ENCODE data around the gene ZNF470.

ZNF470 gene

DNA sequence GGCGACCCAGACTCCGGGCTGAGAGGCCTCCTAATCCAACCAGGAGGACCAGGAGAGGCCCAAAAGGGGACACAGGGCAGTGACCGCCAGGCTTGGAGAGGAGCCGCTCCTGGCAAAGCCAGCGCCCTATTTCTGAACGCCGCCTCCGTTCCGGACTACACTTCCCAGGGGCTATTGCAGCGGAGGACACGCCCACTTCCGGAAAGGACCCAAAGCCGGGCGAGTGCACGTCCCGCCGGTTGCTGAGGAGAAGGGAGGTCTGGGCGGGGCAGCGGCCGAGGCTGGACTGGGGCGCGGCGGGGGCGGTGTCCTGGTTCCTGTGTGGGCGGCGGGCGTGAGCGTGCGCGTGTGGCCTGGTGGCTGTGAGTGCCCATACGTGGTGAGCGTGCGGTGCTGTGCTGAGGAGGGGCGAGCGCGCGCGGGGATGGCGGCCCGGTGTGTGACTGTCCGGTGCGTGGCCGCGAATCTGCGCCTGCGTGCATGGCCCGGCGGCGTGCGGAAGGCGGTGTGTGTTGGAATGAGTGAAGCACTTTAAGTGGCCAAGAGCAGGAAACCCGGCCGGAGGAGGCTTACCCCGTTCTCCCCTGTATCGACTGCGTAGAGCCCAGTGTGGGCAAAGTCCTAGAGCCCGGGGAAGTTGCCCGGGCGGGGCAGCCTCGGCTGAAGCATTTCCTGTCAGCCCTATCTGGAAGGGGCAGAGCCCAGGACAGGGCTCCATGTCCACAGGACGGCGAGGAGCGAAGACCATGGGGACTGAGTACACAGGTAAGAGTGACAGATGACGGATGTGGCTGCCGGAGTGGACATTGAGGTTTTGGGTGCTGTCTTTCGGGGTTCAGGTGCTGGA is at the start of gene ZNF470:
Gene ZNF470, plus strand, starts transcription at position 195 of the 847 bp plus-strand sequence. CDS start 2,844 bp downstream, outside the sequence.
- H3K27me3 ChIP-seq (ENCODE audit: control insufficient read depth in 1 of 2, insufficient read depth in 2 of 2, low read length in 2 of 2) = no peaks in the 10 kb centered on the region
- H3K4me3 ChIP-seq (ENCODE audit: low read depth in 1 of 2, low read length in 2 of 2) = peak within 1 kb of the TSS; percentile 96 to 97
- peak within 1 kb of the TSS; percentile 55 for H3K9ac ChIP-seq (ENCODE audit: low read length)
- peaks cover 51% of the 10 kb centered on the region for H3K9me3 ChIP-seq (ENCODE audit: low read length)
- H3K27ac ChIP-seq (ENCODE audit: low read depth, low read length) = peak within 1 kb of the TSS; percentile 77
- H3K36me3 ChIP-seq (ENCODE audit: insufficient read depth, low read length) = peaks cover 20% of the 10 kb centered on the region
- H3K4me1 ChIP-seq (ENCODE audit: insufficient read depth, low read length) = peaks cover 14% of the 10 kb centered on the region

DNA sequence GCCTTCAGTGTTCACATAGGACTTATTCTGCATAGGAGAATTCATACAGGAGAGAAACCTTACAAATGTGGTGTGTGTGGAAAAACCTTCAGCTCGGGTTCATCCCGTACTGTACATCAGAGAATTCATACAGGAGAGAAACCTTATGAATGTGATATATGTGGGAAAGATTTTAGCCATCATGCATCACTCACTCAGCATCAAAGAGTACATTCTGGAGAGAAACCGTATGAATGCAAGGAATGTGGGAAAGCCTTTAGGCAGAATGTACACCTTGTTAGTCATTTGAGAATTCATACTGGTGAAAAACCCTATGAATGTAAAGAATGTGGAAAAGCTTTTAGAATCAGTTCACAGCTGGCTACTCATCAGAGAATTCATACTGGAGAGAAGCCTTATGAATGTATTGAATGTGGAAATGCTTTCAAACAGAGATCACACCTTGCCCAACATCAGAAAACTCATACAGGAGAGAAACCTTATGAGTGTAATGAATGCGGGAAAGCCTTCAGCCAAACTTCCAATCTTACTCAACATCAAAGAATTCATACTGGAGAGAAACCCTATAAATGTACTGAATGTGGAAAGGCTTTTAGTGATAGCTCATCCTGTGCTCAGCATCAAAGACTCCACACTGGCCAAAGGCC is 41.9 kb upstream of the ZNF470 start:
- peaks cover 38% of the 10 kb centered on the region for H3K36me3 ChIP-seq (ENCODE audit: insufficient read depth, low read length)

DNA sequence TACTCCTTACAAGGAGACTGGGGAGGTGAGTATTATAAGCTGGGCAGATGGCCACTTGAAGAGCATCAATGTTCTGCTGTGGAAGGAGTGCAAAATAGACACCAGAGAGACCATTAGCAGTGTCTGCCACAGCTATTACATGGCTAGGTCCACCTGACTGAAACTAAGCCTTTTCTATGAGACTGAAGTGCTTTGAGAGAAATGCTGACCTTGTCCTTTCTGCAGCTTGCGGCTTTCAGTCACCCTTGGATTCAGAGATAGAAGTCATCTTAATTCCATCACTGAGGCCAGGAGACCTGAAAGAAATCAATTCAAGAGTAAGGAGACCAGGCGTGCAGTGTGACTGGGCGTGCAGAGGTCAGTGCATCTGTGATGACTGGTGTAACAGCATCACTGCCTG is 29.8 kb upstream of the ZNF470 start:
- peaks cover 35% of the 10 kb centered on the region for H3K9me3 ChIP-seq (ENCODE audit: low read length)
- peak overlapping the region; percentile 75 to 83 for H3K4me3 ChIP-seq (ENCODE audit: low read depth in 1 of 2, low read length in 2 of 2)
- no peak overlapping the region for H3K27ac ChIP-seq (ENCODE audit: low read depth, low read length)

More for the DNA sequence above, 41.9 kb upstream of the ZNF470 start:
- Histone ChIP-seq H3K4me1 (ENCODE audit: insufficient read depth, low read length) (no peaks in the 10 kb centered on the region), H3K9ac (ENCODE audit: low read length) (no peak overlapping the region), H3K9me3 (ENCODE audit: low read length) (peaks cover 77% of the 10 kb centered on the region), H3K27me3 (ENCODE audit: control insufficient read depth in 1 of 2, insufficient read depth in 2 of 2, low read length in 2 of 2) (no peaks in the 10 kb centered on the region), H3K27ac (ENCODE audit: low read depth, low read length) (no peak overlapping the region), H3K4me3 (ENCODE audit: low read depth in 1 of 2, low read length in 2 of 2) (peak overlapping the region; percentile 5 to 20)

DNA sequence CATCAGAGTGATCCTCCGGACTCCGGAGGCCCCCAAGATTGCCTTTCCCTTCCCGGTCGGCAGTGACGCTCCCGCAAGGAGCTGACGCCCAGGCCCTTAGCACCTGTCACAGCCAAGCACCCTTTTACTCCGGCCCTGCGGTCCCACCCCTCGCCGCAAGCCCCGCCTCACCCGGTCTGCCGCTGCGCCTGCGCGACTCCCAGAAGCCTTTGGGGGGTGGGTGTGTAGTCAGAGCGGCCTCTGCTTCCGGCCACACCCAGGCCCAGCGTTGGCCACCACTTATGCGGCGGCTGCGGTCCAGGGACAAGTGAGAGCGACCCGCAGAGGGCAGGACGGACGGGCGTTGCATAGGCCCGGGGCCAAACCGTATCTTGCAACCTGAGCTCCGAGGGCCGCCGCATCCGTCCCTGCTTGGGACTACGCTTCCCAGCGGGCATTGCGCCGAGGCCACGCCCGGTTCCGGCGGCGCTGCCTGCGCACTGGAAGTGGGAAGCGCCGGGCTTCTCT is 29.0 kb upstream of the ZNF470 start:
- H3K9ac ChIP-seq (ENCODE audit: low read length) = no peak overlapping the region
- peak overlapping the region; percentile 71 for H3K27ac ChIP-seq (ENCODE audit: low read depth, low read length)
- peaks cover 15% of the 10 kb centered on the region for H3K36me3 ChIP-seq (ENCODE audit: insufficient read depth, low read length)
- no peaks in the 10 kb centered on the region for H3K27me3 ChIP-seq (ENCODE audit: control insufficient read depth in 1 of 2, insufficient read depth in 2 of 2, low read length in 2 of 2)
- H3K9me3 ChIP-seq (ENCODE audit: low read length) = peaks cover 36% of the 10 kb centered on the region
- peaks cover 7% of the 10 kb centered on the region for H3K4me1 ChIP-seq (ENCODE audit: insufficient read depth, low read length)
- H3K4me3 ChIP-seq (ENCODE audit: low read depth in 1 of 2, low read length in 2 of 2) = peak overlapping the region; percentile 75 to 83

More for the DNA sequence above, 29.8 kb upstream of the ZNF470 start:
- H3K4me1 ChIP-seq (ENCODE audit: insufficient read depth, low read length) = peaks cover 7% of the 10 kb centered on the region
- peaks cover 12% of the 10 kb centered on the region for H3K36me3 ChIP-seq (ENCODE audit: insufficient read depth, low read length)
- no peak overlapping the region for H3K9ac ChIP-seq (ENCODE audit: low read length)
- no peaks in the 10 kb centered on the region for H3K27me3 ChIP-seq (ENCODE audit: control insufficient read depth in 1 of 2, insufficient read depth in 2 of 2, low read length in 2 of 2)

DNA sequence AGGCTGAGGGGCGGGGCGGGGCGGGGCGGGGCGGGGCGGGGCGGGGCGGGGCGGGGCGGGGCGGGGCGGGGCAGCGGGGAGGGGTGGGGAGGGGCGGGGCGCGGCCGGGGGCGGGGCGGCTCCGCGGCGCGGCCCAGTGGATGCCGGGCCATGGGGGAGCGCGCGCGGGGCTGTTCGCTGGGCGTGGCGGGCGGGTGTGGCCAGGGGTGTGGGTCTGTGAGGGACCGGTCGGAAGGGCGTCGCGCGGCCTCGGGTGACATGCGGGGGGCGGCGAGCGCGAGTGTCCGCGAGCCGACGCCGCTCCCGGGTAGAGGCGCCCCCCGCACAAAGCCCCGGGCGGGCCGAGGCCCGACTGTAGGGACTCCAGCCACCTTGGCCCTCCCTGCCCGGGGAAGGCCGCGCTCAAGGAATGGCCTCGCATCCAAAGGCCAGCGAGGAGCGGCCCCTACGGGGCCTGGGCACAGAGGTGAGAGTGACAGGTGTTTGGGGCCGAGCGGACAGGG is 28.5 kb upstream of the ZNF470 start, which contains the start of gene ZFP28:
Gene ZFP28, plus strand, starts transcription at position 188 of the 503 bp plus-strand sequence. Its CDS starts 71 bp downstream, at position 259.
- H3K9me3 ChIP-seq (ENCODE audit: low read length) = peaks cover 35% of the 10 kb centered on the region
- peak within 1 kb of the TSS; percentile 71 for H3K27ac ChIP-seq (ENCODE audit: low read depth, low read length)
- no peaks in the 10 kb centered on the region for H3K27me3 ChIP-seq (ENCODE audit: control insufficient read depth in 1 of 2, insufficient read depth in 2 of 2, low read length in 2 of 2)
- peak within 1 kb of the TSS; percentile 44 for H3K9ac ChIP-seq (ENCODE audit: low read length)
- peaks cover 7% of the 10 kb centered on the region for H3K4me1 ChIP-seq (ENCODE audit: insufficient read depth, low read length)
- peak within 1 kb of the TSS; percentile 77 to 83 for H3K4me3 ChIP-seq (ENCODE audit: low read depth in 1 of 2, low read length in 2 of 2)
- H3K36me3 ChIP-seq (ENCODE audit: insufficient read depth, low read length) = peaks cover 18% of the 10 kb centered on the region

DNA sequence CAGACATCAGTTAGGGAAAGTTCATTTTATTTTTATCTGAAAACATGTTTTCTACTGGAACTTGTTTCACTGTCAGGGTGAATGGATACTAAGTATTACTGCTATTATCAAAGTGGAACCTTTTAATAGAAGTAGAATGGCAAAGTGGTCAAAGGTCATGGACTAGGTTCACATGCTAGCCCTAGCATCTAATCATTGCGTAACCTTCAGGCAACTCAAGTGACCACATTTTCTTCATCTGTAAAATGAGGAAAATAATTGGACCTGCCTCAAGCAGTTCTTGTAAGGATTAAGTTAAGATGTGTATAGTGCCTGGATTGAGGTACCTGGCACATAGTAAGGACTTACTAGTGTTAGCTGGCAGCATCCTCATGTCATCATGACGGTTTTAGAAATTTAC is 23.5 kb upstream of the ZNF470 start:
- Histone ChIP-seq H3K27me3 (ENCODE audit: control insufficient read depth in 1 of 2, insufficient read depth in 2 of 2, low read length in 2 of 2) (no peaks in the 10 kb centered on the region), H3K9me3 (ENCODE audit: low read length) (peaks cover 49% of the 10 kb centered on the region), H3K4me3 (ENCODE audit: low read depth in 1 of 2, low read length in 2 of 2) (peak overlapping the region in 1 of 2 donors; percentile 11), H3K9ac (ENCODE audit: low read length) (no peak overlapping the region), H3K27ac (ENCODE audit: low read depth, low read length) (no peak overlapping the region), H3K4me1 (ENCODE audit: insufficient read depth, low read length) (peaks cover 7% of the 10 kb centered on the region), H3K36me3 (ENCODE audit: insufficient read depth, low read length) (peaks cover 45% of the 10 kb centered on the region)

DNA sequence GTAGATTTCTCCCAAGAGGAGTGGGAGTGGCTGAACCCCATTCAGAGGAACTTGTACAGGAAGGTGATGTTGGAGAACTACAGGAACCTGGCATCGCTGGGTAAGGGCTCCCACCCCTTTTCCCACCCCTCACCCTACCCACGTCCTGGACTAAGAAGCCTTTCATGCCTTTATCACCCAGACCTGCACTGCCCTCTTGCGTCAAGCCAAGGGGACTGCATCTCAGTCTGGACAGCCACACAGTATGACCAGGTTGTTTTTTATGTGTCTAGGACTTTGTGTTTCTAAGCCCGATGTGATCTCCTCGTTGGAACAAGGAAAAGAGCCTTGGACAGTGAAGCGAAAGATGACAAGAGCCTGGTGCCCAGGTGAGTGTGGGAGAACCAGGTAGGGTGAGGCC is 19.7 kb upstream of the ZNF470 start:
- no peaks in the 10 kb centered on the region for H3K27me3 ChIP-seq (ENCODE audit: control insufficient read depth in 1 of 2, insufficient read depth in 2 of 2, low read length in 2 of 2)
- peaks cover 55% of the 10 kb centered on the region for H3K36me3 ChIP-seq (ENCODE audit: insufficient read depth, low read length)
- peak overlapping the region in 1 of 2 donors; percentile 6 for H3K4me3 ChIP-seq (ENCODE audit: low read depth in 1 of 2, low read length in 2 of 2)
- no peak overlapping the region for H3K9ac ChIP-seq (ENCODE audit: low read length)
- no peaks in the 10 kb centered on the region for H3K4me1 ChIP-seq (ENCODE audit: insufficient read depth, low read length)
- no peak overlapping the region for H3K27ac ChIP-seq (ENCODE audit: low read depth, low read length)
- peaks cover 72% of the 10 kb centered on the region for H3K9me3 ChIP-seq (ENCODE audit: low read length)

DNA sequence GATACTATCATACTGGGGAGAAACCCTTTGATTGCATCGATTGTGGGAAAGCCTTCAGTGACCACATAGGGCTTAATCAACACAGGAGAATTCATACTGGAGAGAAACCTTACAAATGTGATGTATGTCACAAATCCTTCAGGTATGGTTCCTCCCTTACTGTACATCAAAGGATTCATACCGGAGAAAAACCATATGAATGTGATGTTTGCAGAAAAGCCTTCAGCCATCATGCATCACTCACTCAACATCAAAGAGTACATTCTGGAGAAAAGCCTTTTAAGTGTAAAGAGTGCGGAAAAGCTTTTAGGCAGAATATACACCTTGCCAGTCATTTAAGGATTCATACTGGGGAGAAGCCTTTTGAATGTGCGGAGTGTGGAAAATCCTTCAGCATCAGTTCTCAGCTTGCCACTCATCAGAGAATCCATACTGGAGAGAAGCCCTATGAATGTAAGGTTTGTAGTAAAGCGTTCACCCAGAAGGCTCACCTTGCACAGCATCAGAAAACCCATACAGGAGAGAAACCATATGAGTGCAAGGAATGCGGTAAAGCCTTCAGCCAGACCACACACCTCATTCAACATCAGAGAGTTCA is 12.9 kb upstream of the ZNF470 start:
- H3K4me3 ChIP-seq (ENCODE audit: low read depth in 1 of 2, low read length in 2 of 2) = peak overlapping the region in 1 of 2 donors; percentile 33
- peaks cover 40% of the 10 kb centered on the region for H3K36me3 ChIP-seq (ENCODE audit: insufficient read depth, low read length)
- H3K27me3 ChIP-seq (ENCODE audit: control insufficient read depth in 1 of 2, insufficient read depth in 2 of 2, low read length in 2 of 2) = no peaks in the 10 kb centered on the region
- H3K4me1 ChIP-seq (ENCODE audit: insufficient read depth, low read length) = no peaks in the 10 kb centered on the region
- peaks cover 78% of the 10 kb centered on the region for H3K9me3 ChIP-seq (ENCODE audit: low read length)
- no peak overlapping the region for H3K9ac ChIP-seq (ENCODE audit: low read length)
- H3K27ac ChIP-seq (ENCODE audit: low read depth, low read length) = no peak overlapping the region

DNA sequence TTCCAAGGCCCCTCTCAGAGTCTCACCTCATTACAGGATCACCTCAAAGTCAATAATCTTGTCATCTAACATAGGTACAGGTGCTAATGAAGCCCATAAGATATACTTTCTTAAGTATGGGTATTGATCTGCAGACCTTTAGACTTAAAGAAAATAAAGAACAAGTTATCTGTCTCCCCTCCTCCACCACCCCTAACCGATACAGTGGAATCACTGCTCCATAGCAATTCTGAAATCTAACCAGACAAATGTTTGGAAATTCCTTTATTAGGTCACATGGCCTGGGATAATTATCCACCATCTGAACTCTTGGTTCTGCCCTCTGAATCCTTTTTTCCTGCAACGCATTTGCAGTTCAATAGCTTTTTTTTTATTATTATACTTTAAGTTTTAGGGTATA is 4.5 kb upstream of the ZNF470 start:
- Histone ChIP-seq H3K27me3 (ENCODE audit: control insufficient read depth in 1 of 2, insufficient read depth in 2 of 2, low read length in 2 of 2) (no peaks in the 10 kb centered on the region), H3K9me3 (ENCODE audit: low read length) (peaks cover 34% of the 10 kb centered on the region), H3K4me3 (ENCODE audit: low read depth in 1 of 2, low read length in 2 of 2) (no peak overlapping the region), H3K36me3 (ENCODE audit: insufficient read depth, low read length) (peaks cover 5% of the 10 kb centered on the region), H3K9ac (ENCODE audit: low read length) (no peak overlapping the region), H3K4me1 (ENCODE audit: insufficient read depth, low read length) (peaks cover 7% of the 10 kb centered on the region), H3K27ac (ENCODE audit: low read depth, low read length) (no peak overlapping the region)

DNA sequence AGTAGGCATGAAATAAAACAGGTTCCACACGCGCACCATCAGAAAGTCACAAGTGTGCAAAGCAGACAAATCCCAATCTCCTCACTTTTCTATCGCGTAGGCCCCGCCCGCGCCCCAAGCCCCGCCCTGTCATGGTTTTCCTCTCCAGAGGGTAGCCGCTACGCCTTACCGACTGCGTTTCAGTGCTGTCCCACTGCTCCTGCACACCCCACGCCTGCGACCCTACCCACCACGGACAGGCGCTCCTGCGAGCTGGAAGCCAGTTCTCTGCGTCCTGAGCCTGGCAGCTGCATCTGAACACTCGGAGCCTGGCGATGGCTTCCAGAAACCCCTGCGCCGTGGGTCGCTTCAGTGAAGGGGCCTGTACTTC is 379 bp upstream of the ZNF470 start:
- Histone ChIP-seq H3K4me1 (ENCODE audit: insufficient read depth, low read length) (peaks cover 14% of the 10 kb centered on the region), H3K9me3 (ENCODE audit: low read length) (peaks cover 56% of the 10 kb centered on the region), H3K9ac (ENCODE audit: low read length) (peak overlapping the region; percentile 55), H3K4me3 (ENCODE audit: low read depth in 1 of 2, low read length in 2 of 2) (peak overlapping the region; percentile 96 to 97), H3K27me3 (ENCODE audit: control insufficient read depth in 1 of 2, insufficient read depth in 2 of 2, low read length in 2 of 2) (no peaks in the 10 kb centered on the region), H3K36me3 (ENCODE audit: insufficient read depth, low read length) (peaks cover 20% of the 10 kb centered on the region), H3K27ac (ENCODE audit: low read depth, low read length) (peak overlapping the region; percentile 77)

DNA sequence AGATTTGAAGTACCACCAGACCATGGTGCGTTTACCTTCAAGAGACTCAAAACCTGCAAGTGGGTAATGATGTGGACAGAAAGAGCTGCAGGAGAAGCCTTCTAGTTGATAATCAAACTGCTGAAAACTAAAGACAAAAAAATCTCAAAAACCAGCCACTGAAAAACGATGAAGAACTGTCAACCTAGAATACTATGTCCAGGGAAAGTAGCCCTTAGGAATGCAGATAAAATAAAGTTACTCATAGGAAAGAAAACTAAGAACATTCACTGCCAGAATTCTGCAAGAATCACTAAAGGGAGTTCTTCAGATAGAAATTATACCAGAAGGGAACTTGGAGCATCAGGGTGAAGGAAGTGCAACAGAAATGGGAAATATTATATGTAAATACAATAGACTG is 5.3 kb downstream of the ZNF470 start:
- no peak overlapping the region for H3K27ac ChIP-seq (ENCODE audit: low read depth, low read length)
- H3K27me3 ChIP-seq (ENCODE audit: control insufficient read depth in 1 of 2, insufficient read depth in 2 of 2, low read length in 2 of 2) = no peaks in the 10 kb centered on the region
- peaks cover 57% of the 10 kb centered on the region for H3K36me3 ChIP-seq (ENCODE audit: insufficient read depth, low read length)
- peaks cover 83% of the 10 kb centered on the region for H3K9me3 ChIP-seq (ENCODE audit: low read length)
- H3K9ac ChIP-seq (ENCODE audit: low read length) = no peak overlapping the region
- peak overlapping the region in 1 of 2 donors; percentile 35 for H3K4me3 ChIP-seq (ENCODE audit: low read depth in 1 of 2, low read length in 2 of 2)
- peaks cover 8% of the 10 kb centered on the region for H3K4me1 ChIP-seq (ENCODE audit: insufficient read depth, low read length)
